ENCODE results near the gene RBM42. TPM values are rescaled to one million over a fixed set of nuclear protein-coding genes. Genes with fewer than 3 reads are reported as not detected.
"Not testable (repeated sequence)": the region's sequence is repeated elsewhere in the genome, so short reads cannot be mapped to it uniquely, and the experiment has no call there.

The RBM42 gene
- total RNA-seq, 1 experiment from 2014 or later, result 180 TPM

GRCh38 chr19:35590875-35591274, 38.0 kb upstream of the RBM42 start:
- DNase-seq (ENCODE audit: low read depth, low spot score) (no peak), ATAC-seq (no peak)
- TF ChIP-seq CTCF (IDR thresholded peaks at IDR 0.05), result no peak
- TF ChIP-seq REST (IDR thresholded peaks at IDR 0.05; ENCODE audit: insufficient read depth in 1 of 2, low read depth in 2 of 2, low read length in 1 of 2), result no peak
- no peak for TF ChIP-seq POLR2AphosphoS5 (IDR thresholded peaks at IDR 0.05; ENCODE audit: low read depth, low read length)
- TF ChIP-seq TCF7L2 (IDR thresholded peaks at IDR 0.05; ENCODE audit: low read depth, low read length), result no peak
- TF ChIP-seq SIN3A (IDR thresholded peaks at IDR 0.05; ENCODE audit: borderline replicate concordance, insufficient read depth, low read depth, low read length), result no peak
- ChIA-PET CTCF (interaction anchor here (0.6 to 0.7 kb wide), 2 partner anchors 31 to 433 kb away, joined by 3 read pairs; no protein-coding TSS in a partner anchor), POLR2A (no interaction called here)
- no peak overlapping the region for H3K4me3 ChIP-seq (ENCODE audit: low read depth in 2 of 2, low read length in 2 of 2)
- intact Hi-C loops (cut with micrococcal nuclease; ENCODE audit: unreplicated experiment) (no loop called here), in situ Hi-C loops (cut with HindIII; ENCODE audit: low pct_unique_long_range_greater_than_20kb, low sequenced_read_pairs) (no loop called here)
- no peaks in the 10 kb centered on the region for H3K4me1 ChIP-seq (ENCODE audit: control insufficient read depth, insufficient read depth, low read length)
- H3K27ac ChIP-seq (ENCODE audit: low read length), result no peak overlapping the region
- no peaks in the 10 kb centered on the region for H3K27me3 ChIP-seq (ENCODE audit: control insufficient read depth, insufficient read depth, low read length)
- no peaks in the 10 kb centered on the region for H3K9me3 ChIP-seq (ENCODE audit: control insufficient read depth, insufficient read depth, low read depth, low read length)
- no peaks in the 10 kb centered on the region for H3K36me3 ChIP-seq (ENCODE audit: control insufficient read depth, insufficient read depth, low read length)
- BruUV-seq (replicated peaks), result no TSS peak

GRCh38 chr19:35592226-35592625, 36.6 kb upstream of the RBM42 start:
- TF ChIP-seq TCF7L2 (IDR thresholded peaks at IDR 0.05; ENCODE audit: low read depth, low read length) (no peak), CTCF (IDR thresholded peaks at IDR 0.05) (peak; percentile 83; the same call in 1 of the 2 replicates)
- ChIA-PET CTCF (no interaction called here), POLR2A (interaction anchor here (0.5 to 0.7 kb wide), 2 partner anchors 21 to 97 kb away, joined by 7 to 9 read pairs; no protein-coding TSS in a partner anchor)
- Histone ChIP-seq H3K27me3 (ENCODE audit: control insufficient read depth, insufficient read depth, low read length) (no peaks in the 10 kb centered on the region), H3K4me1 (ENCODE audit: control insufficient read depth, insufficient read depth, low read length) (no peaks in the 10 kb centered on the region), H3K27ac (ENCODE audit: low read length) (no peak overlapping the region), H3K4me3 (ENCODE audit: low read depth in 2 of 2, low read length in 2 of 2) (no peak overlapping the region), H3K36me3 (ENCODE audit: control insufficient read depth, insufficient read depth, low read length) (no peaks in the 10 kb centered on the region), H3K9me3 (ENCODE audit: control insufficient read depth, insufficient read depth, low read depth, low read length) (no peaks in the 10 kb centered on the region)
- BruUV-seq (replicated peaks), result no TSS peak
- intact Hi-C loops (cut with micrococcal nuclease; ENCODE audit: unreplicated experiment) (no loop called here), in situ Hi-C loops (cut with HindIII; ENCODE audit: low pct_unique_long_range_greater_than_20kb, low sequenced_read_pairs) (no loop called here)
- no peak; the same call in 1 of the 2 replicates for ATAC-seq
- peak; percentile 25 for DNase-seq (ENCODE audit: low read depth, low spot score)

- H3K27me3 ChIP-seq (ENCODE audit: control insufficient read depth, insufficient read depth, low read length); H3K27ac ChIP-seq (ENCODE audit: low read length); H3K9me3 ChIP-seq (ENCODE audit: control insufficient read depth, insufficient read depth, low read depth, low read length); H3K4me1 ChIP-seq (ENCODE audit: control insufficient read depth, insufficient read depth, low read length); POLR2A ChIA-PET; H3K4me3 ChIP-seq (ENCODE audit: low read depth in 2 of 2, low read length in 2 of 2); intact Hi-C loops (cut with micrococcal nuclease; ENCODE audit: unreplicated experiment); H3K36me3 ChIP-seq (ENCODE audit: control insufficient read depth, insufficient read depth, low read length); DNase-seq (ENCODE audit: low read depth, low spot score); ATAC-seq; in situ Hi-C loops (cut with HindIII; ENCODE audit: low pct_unique_long_range_greater_than_20kb, low sequenced_read_pairs); BruUV-seq (replicated peaks): not testable (repeated sequence)
- CTCF ChIA-PET, result interaction anchor here (0.7 kb wide), 1 partner anchor 13 kb away, joined by 4 read pairs; no protein-coding TSS in a partner anchor
Measured at GRCh38 chr19:35595026-35595425, 33.8 kb upstream of the RBM42 start.
